PC-3 (cell line): ENCODE results near the gene CAPN12. TPM values are rescaled to one million over a fixed set of nuclear protein-coding genes. Genes with fewer than 3 reads are reported as not detected.

ENCODE experiments used
- ATAC-seq: fragments of 200-7000 bp; cut with Tn5 transposase; 2 replicates; pipeline ENCODE4 v1.9.1; 2020; ENCODE audit warnings: mild to moderate bottlenecking, moderate library complexity
- Bru-seq: library from RNA; stranded (reverse); fragments of 400-500 nt; gene quantifications from one replicate; lab custom pipeline; 2021; lab: Mats Ljungman, UMichigan
- BruChase-seq, 2 experiments: library from RNA; stranded (reverse); fragments of 400-500 nt; gene quantifications; one replicate each; lab custom pipeline; 2021; lab: Mats Ljungman, UMichigan
- BruUV-seq: library from RNA; stranded (reverse); fragments of 400-500 nt; replicated peaks from 2 replicates; lab custom pipeline; 2021; lab: Mats Ljungman, UMichigan
- CTCF ChIA-PET: fragments of 300-600 bp; sonication (Branson Sonifier 250); formaldehyde crosslinking; loops from one replicate; lab custom pipeline; 2022; ENCODE audit warnings: antibody characterized with exemption; lab: Charles Lee
- POLR2A ChIA-PET: fragments of 300-600 bp; sonication (Branson Sonifier 250); formaldehyde crosslinking; loops from one replicate; lab custom pipeline; 2022; ENCODE audit warnings: antibody characterized with exemption; ENCODE audit not compliant: unreplicated experiment; lab: Charles Lee
- DNase-seq: peaks from one replicate; pipeline ENCODE4 v3.0.0-alpha.2; 2015
- H2AFZ ChIP-seq: fragments of 300-600 bp; sonication (generic); 2 replicates; pipeline ENCODE4 v1.6.0; 2016; ENCODE audit warnings: antibody characterized with exemption, low read length
- H3F3A ChIP-seq: fragments of 300-600 bp; sonication (generic); one replicate; pipeline ENCODE4 v1.6.0; 2017; ENCODE audit warnings: antibody characterized with exemption, low read length, control low read depth, mild to moderate bottlenecking; ENCODE audit not compliant: unreplicated experiment
- H3K27ac ChIP-seq: fragments of 300-600 bp; sonication (generic); 2 replicates; pipeline ENCODE4 v1.5.1; 2016; ENCODE audit warnings: mild to moderate bottlenecking, low read length
- H3K27me3 ChIP-seq: fragments of 300-600 bp; sonication (generic); 2 replicates; pipeline ENCODE4 v1.6.1; 2016; ENCODE audit warnings: low read length, mixed read lengths
- H3K36me3 ChIP-seq: fragments of 300-600 bp; sonication (generic); 2 replicates; pipeline ENCODE4 v1.6.1; 2016; ENCODE audit warnings: low read depth, mixed run types, low read length, mixed read lengths
- H3K4me1 ChIP-seq: fragments of 300-600 bp; sonication (generic); 2 replicates; pipeline ENCODE4 v1.5.1; 2016; ENCODE audit warnings: low read length; ENCODE audit not compliant: insufficient read depth
- H3K4me2 ChIP-seq: fragments of 300-600 bp; sonication (generic); 2 replicates; pipeline ENCODE4 v1.6.0; 2016; ENCODE audit warnings: low read length
- H3K4me3 ChIP-seq: fragments of 300-600 bp; sonication (generic); 2 replicates; pipeline ENCODE4 v1.5.1; 2016; ENCODE audit warnings: mild to moderate bottlenecking, low read length, mixed read lengths
- H3K79me2 ChIP-seq: fragments of 300-600 bp; sonication (generic); 2 replicates; pipeline ENCODE4 v1.6.1; 2017; ENCODE audit warnings: low read length, mixed read lengths
- H3K9ac ChIP-seq: fragments of 300-600 bp; sonication (generic); 2 replicates; pipeline ENCODE4 v1.6.0; 2016; ENCODE audit warnings: mild to moderate bottlenecking, low read length
- H3K9me2 ChIP-seq: fragments of 300-600 bp; sonication (generic); replicated peaks from 2 replicates; pipeline ENCODE4 v1.6.1; 2016; ENCODE audit warnings: mixed run types, low read length, mixed read lengths
- H3K9me3 ChIP-seq: fragments of 300-600 bp; sonication (generic); 2 replicates; pipeline ENCODE4 v1.6.1; 2016; ENCODE audit warnings: low read length, mixed read lengths
- H4K20me1 ChIP-seq: fragments of 300-600 bp; sonication (generic); 2 replicates; pipeline ENCODE4 v1.6.1; 2016; ENCODE audit warnings: low read length, mixed read lengths
- EZH2 ChIP-seq: fragments of 300-600 bp; sonication (generic); IDR thresholded peaks from one replicate; pipeline ENCODE4 v1.6.1; 2017; ENCODE audit warnings: antibody characterized with exemption, mild to moderate bottlenecking, low read length; ENCODE audit not compliant: unreplicated experiment
- EZH2phosphoT487 ChIP-seq: fragments of 300-600 bp; sonication (generic); IDR thresholded peaks from 2 replicates; pipeline ENCODE4 v1.6.1; 2018; ENCODE audit warnings: mild to moderate bottlenecking, antibody characterized with exemption, low read length, borderline replicate concordance
- intact Hi-C: fragments of 100-400 bp; cut with micrococcal nuclease; formaldehyde crosslinking; loops from 2 replicates; pipeline ENCODE4 v1.9.0; 2023
- long read RNA-seq: library from polyadenylated mRNA; unstranded; transcript quantifications from one replicate; pipeline ENCODE4 v2.0.0, GENCODE V29; 2021; ENCODE audit not compliant: unreplicated experiment
- total RNA-seq: library from RNA; depleted of rRNA; stranded (reverse); fragments of >200 nt; gene quantifications from 2 replicates; pipeline ENCODE4 v1.2.3, GENCODE V29; 2014; rRNA removed
- TF ChIP-seq, protein P1 (sequence below): fragments of 300-600 bp; sonication (generic); conservative IDR thresholded peaks from 2 replicates; pipeline ENCODE4 v1.5.1; 2017; ENCODE audit warnings: antibody characterized with exemption, low read depth, mild to moderate bottlenecking, low read length

The CAPN12 gene
- total RNA-seq (3.8 and 5.5 TPM in 2 replicates), Bru-seq, nascent RNA (percentile 31 among the genes with signal in this experiment), BruChase-seq, experiment 1, labeled RNA remaining after a 6-hour chase (percentile 30 among the genes with signal in this experiment), BruChase-seq, experiment 2, labeled RNA remaining after a 2-hour chase (percentile 29 among the genes with signal in this experiment)
- long read RNA-seq, partial matches to known transcripts, result 6 of 74 reads
- long read RNA-seq, other reads (novel, unspliced or antisense), result 68 of 74 reads

- Histone ChIP-seq H2AFZ (no peak within 1 kb of the TSS), H3K27me3 (no peaks in the 10 kb centered on the region), H3K4me3 (no peak within 1 kb of the TSS), H3K9me2 (no peaks in the 10 kb centered on the region), H3K27ac (no peak within 1 kb of the TSS), H3K4me2 (no peak within 1 kb of the TSS), H3K4me1 (no peaks in the 10 kb centered on the region), H4K20me1 (no peaks in the 10 kb centered on the region), H3K9me3 (no peaks in the 10 kb centered on the region), H3K79me2 (no peaks in the 10 kb centered on the region), H3K36me3 (no peaks in the 10 kb centered on the region), H3K9ac (no peak within 1 kb of the TSS), H3F3A (no peaks in the 10 kb centered on the region)
- ATAC-seq, result no peak
- POLR2A ChIA-PET, result no interaction called here
- CTCF ChIA-PET, result no interaction called here
- TF ChIP-seq, protein P1, sequence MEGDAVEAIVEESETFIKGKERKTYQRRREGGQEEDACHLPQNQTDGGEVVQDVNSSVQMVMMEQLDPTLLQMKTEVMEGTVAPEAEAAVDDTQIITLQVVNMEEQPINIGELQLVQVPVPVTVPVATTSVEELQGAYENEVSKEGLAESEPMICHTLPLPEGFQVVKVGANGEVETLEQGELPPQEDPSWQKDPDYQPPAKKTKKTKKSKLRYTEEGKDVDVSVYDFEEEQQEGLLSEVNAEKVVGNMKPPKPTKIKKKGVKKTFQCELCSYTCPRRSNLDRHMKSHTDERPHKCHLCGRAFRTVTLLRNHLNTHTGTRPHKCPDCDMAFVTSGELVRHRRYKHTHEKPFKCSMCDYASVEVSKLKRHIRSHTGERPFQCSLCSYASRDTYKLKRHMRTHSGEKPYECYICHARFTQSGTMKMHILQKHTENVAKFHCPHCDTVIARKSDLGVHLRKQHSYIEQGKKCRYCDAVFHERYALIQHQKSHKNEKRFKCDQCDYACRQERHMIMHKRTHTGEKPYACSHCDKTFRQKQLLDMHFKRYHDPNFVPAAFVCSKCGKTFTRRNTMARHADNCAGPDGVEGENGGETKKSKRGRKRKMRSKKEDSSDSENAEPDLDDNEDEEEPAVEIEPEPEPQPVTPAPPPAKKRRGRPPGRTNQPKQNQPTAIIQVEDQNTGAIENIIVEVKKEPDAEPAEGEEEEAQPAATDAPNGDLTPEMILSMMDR, result no peak
- no peak for TF ChIP-seq EZH2
- no peak for TF ChIP-seq EZH2phosphoT487
- BruUV-seq, result no TSS peak
- no peak for DNase-seq
- intact Hi-C loops, result no loop called here
These were observed at the start of gene CAPN12 for GRCh38 chr19:38744298-38744681. TSS of gene CAPN12 (minus strand) at chr19:38744474. CDS start at chr19:38744165, 309 bp downstream.

GRCh38 chr19:38793671-38794070 is 49.4 kb upstream of the CAPN12 start:
- no peaks in the 10 kb centered on the region for H3F3A ChIP-seq
- H3K9me2 ChIP-seq, result no peaks in the 10 kb centered on the region
- no peak overlapping the region for H3K27ac ChIP-seq
- DNase-seq (no peak), ATAC-seq (no peak)
- H3K4me2 ChIP-seq, result no peak overlapping the region
- no peaks in the 10 kb centered on the region for H3K79me2 ChIP-seq
- H3K27me3 ChIP-seq, result no peaks in the 10 kb centered on the region
- no peaks in the 10 kb centered on the region for H4K20me1 ChIP-seq
- H3K9ac ChIP-seq, result no peak overlapping the region
- POLR2A ChIA-PET, result no interaction called here
- no peak overlapping the region for H3K4me3 ChIP-seq
- no peak for TF ChIP-seq EZH2phosphoT487
- H3K9me3 ChIP-seq, result no peaks in the 10 kb centered on the region
- BruUV-seq, result no TSS peak
- H3K4me1 ChIP-seq, result peaks cover under 1% of the 10 kb centered on the region; the same call in 1 of the 2 replicates
- intact Hi-C loops, result no loop called here
- no peak overlapping the region for H2AFZ ChIP-seq
- no peaks in the 10 kb centered on the region for H3K36me3 ChIP-seq
- CTCF ChIA-PET, result no interaction called here

DNA sequence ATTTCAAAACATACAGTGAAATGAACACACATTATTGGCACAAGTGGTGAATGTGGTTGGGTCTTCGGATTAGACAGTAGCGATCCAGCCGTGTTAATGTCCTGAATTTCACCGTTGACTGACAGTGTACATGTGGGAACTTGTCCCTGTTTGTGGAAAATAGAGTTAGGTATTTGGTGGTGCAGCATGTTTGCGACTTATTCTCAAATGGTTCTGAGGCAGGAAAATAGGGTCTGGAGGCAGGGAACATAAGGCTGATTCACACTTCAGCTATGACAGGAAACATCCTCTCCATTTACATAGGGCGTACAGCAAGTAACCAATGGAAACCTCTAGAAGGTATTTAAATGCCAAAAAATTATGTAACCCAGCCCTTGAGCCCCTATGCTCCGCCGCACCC is 48.9 kb upstream of the CAPN12 start:
- peak; percentile 12 for DNase-seq
- peak; percentile 42 for ATAC-seq
- POLR2A ChIA-PET, result no interaction called here
- Histone ChIP-seq H4K20me1 (no peaks in the 10 kb centered on the region), H3K4me1 (no peaks in the 10 kb centered on the region), H3K27ac (no peak overlapping the region), H3K4me2 (no peak overlapping the region), H3K36me3 (no peaks in the 10 kb centered on the region), H3K79me2 (no peaks in the 10 kb centered on the region), H3F3A (no peaks in the 10 kb centered on the region), H2AFZ (no peak overlapping the region), H3K4me3 (no peak overlapping the region), H3K9me3 (no peaks in the 10 kb centered on the region), H3K27me3 (no peaks in the 10 kb centered on the region), H3K9me2 (no peaks in the 10 kb centered on the region), H3K9ac (no peak overlapping the region)
- no TSS peak for BruUV-seq
- TF ChIP-seq, protein P1, result no peak
- TF ChIP-seq EZH2phosphoT487 (no peak), EZH2 (no peak)
- CTCF ChIA-PET, result no interaction called here
- intact Hi-C loops, result no loop called here
